GM23248 (cell line): ENCODE measurements around the gene PUM1. TPM values are rescaled to one million over a fixed set of nuclear protein-coding genes. Genes with fewer than 3 reads are reported as not detected.

Source experiments
- DNase-seq: peaks from one replicate; pipeline ENCODE4 v3.0.0-alpha.2; 2015
- H2AFZ ChIP-seq: fragments of 200-600 bp; sonication (generic); 2 replicates; pipeline ENCODE4 v1.6.1; 2016; ENCODE audit warnings: antibody characterized with exemption
- H3F3A ChIP-seq: fragments of 200-600 bp; sonication (generic); 2 replicates; pipeline ENCODE4 v1.6.1; 2016; ENCODE audit warnings: mild to moderate bottlenecking, antibody characterized with exemption, mixed run types; ENCODE audit not compliant: insufficient read depth
- H3K27ac ChIP-seq: fragments of 200-600 bp; sonication (generic); 2 replicates; pipeline ENCODE4 v1.5.1; 2016; ENCODE audit warnings: mild to moderate bottlenecking
- H3K27me3 ChIP-seq: fragments of 200-600 bp; sonication (generic); replicated peaks from 2 replicates; pipeline ENCODE4 v1.6.1; 2016; ENCODE audit warnings: mild to moderate bottlenecking; ENCODE audit not compliant: insufficient read depth
- H3K36me3 ChIP-seq: fragments of 200-600 bp; sonication (generic); 2 replicates; pipeline ENCODE4 v1.6.1; 2016; ENCODE audit warnings: low read depth, mild to moderate bottlenecking
- H3K4me1 ChIP-seq: fragments of 200-600 bp; sonication (generic); 2 replicates; pipeline ENCODE4 v1.6.1; 2016; ENCODE audit warnings: mild to moderate bottlenecking; ENCODE audit not compliant: insufficient read depth
- H3K4me2 ChIP-seq: fragments of 200-600 bp; sonication (generic); one replicate; pipeline ENCODE4 v1.6.1; 2016; ENCODE audit warnings: mild to moderate bottlenecking; ENCODE audit not compliant: unreplicated experiment
- H3K4me3 ChIP-seq: fragments of 200-600 bp; sonication (generic); 2 replicates; pipeline ENCODE4 v1.5.1; 2016; ENCODE audit warnings: mild to moderate bottlenecking
- H3K79me2 ChIP-seq: fragments of 200-600 bp; sonication (generic); 2 replicates; pipeline ENCODE4 v1.6.1; 2016; ENCODE audit warnings: mild to moderate bottlenecking; ENCODE audit not compliant: insufficient read depth
- H3K9ac ChIP-seq: fragments of 200-600 bp; sonication (generic); 2 replicates; pipeline ENCODE4 v1.6.1; 2016; ENCODE audit warnings: mild to moderate bottlenecking
- H3K9me2 ChIP-seq: fragments of 200-600 bp; sonication (generic); 2 replicates; pipeline ENCODE4 v1.6.1; 2016; ENCODE audit warnings: mixed run types, mild to moderate bottlenecking, moderate library complexity; ENCODE audit not compliant: insufficient read depth
- H3K9me3 ChIP-seq: fragments of 200-600 bp; sonication (generic); one replicate; pipeline ENCODE4 v1.6.1; 2017; ENCODE audit warnings: low read depth
- H4K20me1 ChIP-seq: fragments of 200-600 bp; sonication (generic); 2 replicates; pipeline ENCODE4 v1.6.0; 2016; ENCODE audit not compliant: insufficient read depth
- EZH2 ChIP-seq: fragments of 200-600 bp; sonication (generic); IDR thresholded peaks from 2 replicates; pipeline ENCODE4 v1.6.1; 2018; ENCODE audit warnings: antibody characterized with exemption, mild to moderate bottlenecking; ENCODE audit not compliant: insufficient read depth, poor library complexity, severe bottlenecking
- EZH2phosphoT487 ChIP-seq: fragments of 200-600 bp; sonication (generic); IDR thresholded peaks from 2 replicates; pipeline ENCODE4 v1.6.1; 2018; ENCODE audit warnings: antibody characterized with exemption, moderate library complexity, mild to moderate bottlenecking, low read depth; ENCODE audit not compliant: insufficient read depth
- WGBS, 2 experiments: methylation state at CpG; one replicate each; pipeline ENCODE4 v1.1.6; 2015 to 2017; ENCODE audit warnings: low lambda C conversion rate in 2 of 2, low coverage in 1 of 2; ENCODE audit errors: missing lambda C conversion rate in 2 of 2; 5-methylcytosine and 5-hydroxymethylcytosine counted together
- in situ Hi-C: fragments of 300-500 bp; cut with MboI; formaldehyde crosslinking; loops from 2 replicates; pipeline ENCODE4 v1.15.0; 2020
- polyA plus RNA-seq: library from polyadenylated mRNA; unstranded; fragments of >200 nt; fragmentation: Nextera tagmentation; extraction: Ambion mirVana; gene quantifications from 2 replicates; pipeline ENCODE4 v1.2.1, GENCODE V29; 2016
- total RNA-seq: library from RNA; depleted of rRNA; stranded (reverse); fragments of >200 nt; shearing (Covaris generic); gene quantifications from 2 replicates; pipeline ENCODE4 v1.2.3, GENCODE V29; 2014

Gene PUM1
- total and polyA plus RNA-seq, 2 experiments from 2014 or later: 46.3 to 49.5 TPM

- in situ Hi-C loops: no loop called here
- Histone ChIP-seq H3K4me2 (peak overlapping the region; percentile 43), H3K79me2 (peaks cover 18% of the 10 kb centered on the region), H3K36me3 (no peaks in the 10 kb centered on the region), H3K4me3 (no peak overlapping the region), H3K9me2 (no peaks in the 10 kb centered on the region), H2AFZ (no peak overlapping the region), H3K9ac (peak overlapping the region; percentile 53), H3K9me3 (no peaks in the 10 kb centered on the region), H3K27me3 (no peaks in the 10 kb centered on the region), H4K20me1 (no peaks in the 10 kb centered on the region), H3K4me1 (peaks cover 19% of the 10 kb centered on the region), H3K27ac (peak overlapping the region; percentile 56), H3F3A (peaks cover 7% of the 10 kb centered on the region; the same call in 1 of the 2 replicates)
- WGBS, 2 experiments: 68 to 76% methylated on average over 3 of the region's 3 CpGs
- no peak for DNase-seq
- TF ChIP-seq EZH2phosphoT487 (no peak), EZH2 (no peak)
Measured at GRCh38 chr1:30888975-30889374, 176.5 kb downstream of the PUM1 start.

DNA sequence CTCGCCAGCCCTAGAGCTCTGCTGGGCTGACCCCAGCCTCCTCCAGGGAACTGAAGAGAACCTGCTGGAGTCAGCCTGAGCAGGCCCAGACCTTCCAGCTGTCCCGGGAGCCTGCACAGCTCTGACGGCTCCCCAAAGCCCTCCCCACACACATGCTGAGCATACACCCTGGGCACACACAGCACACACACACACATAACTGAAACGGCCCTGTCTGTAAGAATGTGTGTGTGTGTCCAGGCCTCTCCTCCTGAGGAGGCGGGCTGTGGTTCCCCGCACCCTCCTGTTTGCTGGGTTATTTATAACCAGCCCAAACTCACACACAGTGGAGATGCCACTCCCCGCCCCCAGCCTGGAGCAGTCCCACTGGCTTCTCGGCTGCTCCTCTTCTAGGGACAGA, 177.1 kb downstream of the PUM1 start:
- Histone ChIP-seq H2AFZ (no peak overlapping the region; the same call in 1 of the 2 replicates), H3K36me3 (no peaks in the 10 kb centered on the region), H3K27ac (peak overlapping the region; percentile 56), H3K9me3 (no peaks in the 10 kb centered on the region), H3K9ac (peak overlapping the region; percentile 53), H3K4me3 (no peak overlapping the region), H3K79me2 (peaks cover 18% of the 10 kb centered on the region), H3K4me2 (peak overlapping the region; percentile 43), H4K20me1 (no peaks in the 10 kb centered on the region), H3K4me1 (peaks cover 19% of the 10 kb centered on the region), H3K27me3 (no peaks in the 10 kb centered on the region), H3F3A (peaks cover 7% of the 10 kb centered on the region; the same call in 1 of the 2 replicates), H3K9me2 (no peaks in the 10 kb centered on the region)
- TF ChIP-seq EZH2: no peak
- in situ Hi-C loops: no loop called here
- 19 to 25% methylated on average over 8 of the region's 8 CpGs for WGBS, 2 experiments
- DNase-seq: peak; percentile 83

DNA sequence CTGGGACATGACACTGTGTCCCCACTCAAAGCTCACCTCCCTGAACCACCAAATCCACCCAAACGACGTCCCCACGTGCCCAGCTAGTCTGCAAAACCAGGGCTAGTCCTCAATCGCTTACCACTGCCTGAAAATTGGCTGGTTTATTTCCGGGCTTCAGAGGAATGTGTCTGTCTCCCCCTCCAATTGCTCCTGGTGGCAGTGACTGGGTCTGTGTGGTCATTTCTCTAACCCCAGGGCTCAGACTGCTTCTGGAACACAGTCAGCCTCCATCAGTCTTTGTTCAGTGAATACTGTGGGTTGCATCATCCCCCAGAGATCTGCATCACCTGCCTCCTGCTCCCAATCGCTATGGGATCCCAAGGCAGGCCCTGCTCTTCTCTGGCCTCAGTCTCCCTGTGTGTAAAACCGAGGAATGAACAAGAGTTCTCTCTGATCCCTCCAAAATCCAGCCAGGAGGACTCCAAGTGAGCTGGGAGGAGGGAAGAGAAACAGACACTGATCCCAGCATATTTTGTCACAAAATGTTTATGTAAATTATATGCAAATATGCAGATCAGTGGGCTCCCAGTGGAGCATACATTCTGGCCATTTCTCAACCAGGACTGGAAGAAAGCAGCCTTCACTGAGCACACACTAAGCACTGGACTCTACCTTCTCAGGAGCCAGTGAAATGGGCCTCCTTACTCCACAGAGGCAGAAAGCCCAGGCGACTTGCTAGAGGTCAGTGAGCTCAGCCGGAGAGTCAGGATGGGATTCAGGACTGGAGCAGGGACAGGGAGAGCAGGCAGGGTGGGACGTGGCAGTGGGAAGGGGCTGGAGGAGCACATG, 177.8 kb downstream of the PUM1 start:
- Histone ChIP-seq H3K79me2 (peaks cover 18% of the 10 kb centered on the region), H2AFZ (no peak overlapping the region), H3K4me2 (peak overlapping the region; percentile 23), H3K36me3 (no peaks in the 10 kb centered on the region), H3K4me3 (no peak overlapping the region), H3K9me2 (no peaks in the 10 kb centered on the region), H3K9ac (peak overlapping the region; percentile 53; the same call in 1 of the 2 replicates), H3K27me3 (no peaks in the 10 kb centered on the region), H4K20me1 (no peaks in the 10 kb centered on the region), H3K27ac (peak overlapping the region; percentile 56), H3K4me1 (peaks cover 19% of the 10 kb centered on the region), H3F3A (peaks cover 7% of the 10 kb centered on the region; the same call in 1 of the 2 replicates), H3K9me3 (no peaks in the 10 kb centered on the region)
- peak; percentile 71 for DNase-seq
- 76 to 78% methylated on average over 8 to 10 of the region's 10 CpGs for WGBS, 2 experiments
- in situ Hi-C loops: no loop called here
- TF ChIP-seq EZH2phosphoT487 (no peak), EZH2 (no peak)

- H3K27me3 ChIP-seq: no peaks in the 10 kb centered on the region
- H3K36me3 ChIP-seq: no peaks in the 10 kb centered on the region
- H3K27ac ChIP-seq: no peak overlapping the region
- H3K4me3 ChIP-seq: no peak overlapping the region
- peaks cover 18% of the 10 kb centered on the region for H3K79me2 ChIP-seq
- DNase-seq: no peak
- no peak for TF ChIP-seq EZH2phosphoT487
- TF ChIP-seq EZH2: no peak
- H4K20me1 ChIP-seq: no peaks in the 10 kb centered on the region
- H3K4me2 ChIP-seq: no peak overlapping the region
- WGBS, 2 experiments: 79 to 83% methylated on average over 12 of the region's 12 CpGs
- in situ Hi-C loops: no loop called here
- H3K9me3 ChIP-seq: no peaks in the 10 kb centered on the region
- H3K9ac ChIP-seq: no peak overlapping the region
- no peaks in the 10 kb centered on the region for H3K9me2 ChIP-seq
- peaks cover 7% of the 10 kb centered on the region; the same call in 1 of the 2 replicates for H3F3A ChIP-seq
- H2AFZ ChIP-seq: no peak overlapping the region
- H3K4me1 ChIP-seq: peaks cover 19% of the 10 kb centered on the region
Measured at GRCh38 chr1:30886710-30887428, 178.6 kb downstream of the PUM1 start.
